Measurements from ENCODE around the gene AACS.

The AACS gene

DNA sequence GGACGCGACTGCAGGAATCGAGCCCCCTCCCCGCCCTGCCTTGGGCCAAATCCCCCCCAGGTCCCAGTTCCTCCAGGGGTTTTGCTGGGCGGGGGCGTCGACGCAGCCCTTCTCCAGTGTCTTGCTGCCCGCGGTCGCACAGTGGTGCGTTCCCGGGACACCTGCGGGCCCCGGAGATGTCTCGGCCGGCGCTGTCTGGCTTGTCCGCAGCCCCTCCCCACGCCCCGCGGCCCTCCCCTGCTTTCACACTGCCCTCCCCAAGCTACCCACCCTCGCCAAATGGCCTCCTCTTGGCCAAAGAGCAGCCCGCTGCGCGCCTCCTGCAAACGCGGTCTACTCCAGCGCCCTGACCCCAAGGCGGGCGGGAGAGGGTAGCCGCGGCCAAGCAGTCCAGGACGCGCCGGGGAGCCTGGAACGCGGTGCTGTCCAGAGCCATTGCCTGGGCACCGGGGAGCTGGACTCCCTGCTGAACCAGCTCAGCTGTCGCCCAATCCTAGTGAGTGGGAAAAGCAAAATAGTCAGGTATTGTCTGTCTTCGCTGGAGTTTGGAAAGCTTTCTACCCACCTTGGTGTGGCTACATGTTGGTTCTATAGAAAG is 122.0 kb downstream of the AACS start:
- no peak for DNase-seq

DNA sequence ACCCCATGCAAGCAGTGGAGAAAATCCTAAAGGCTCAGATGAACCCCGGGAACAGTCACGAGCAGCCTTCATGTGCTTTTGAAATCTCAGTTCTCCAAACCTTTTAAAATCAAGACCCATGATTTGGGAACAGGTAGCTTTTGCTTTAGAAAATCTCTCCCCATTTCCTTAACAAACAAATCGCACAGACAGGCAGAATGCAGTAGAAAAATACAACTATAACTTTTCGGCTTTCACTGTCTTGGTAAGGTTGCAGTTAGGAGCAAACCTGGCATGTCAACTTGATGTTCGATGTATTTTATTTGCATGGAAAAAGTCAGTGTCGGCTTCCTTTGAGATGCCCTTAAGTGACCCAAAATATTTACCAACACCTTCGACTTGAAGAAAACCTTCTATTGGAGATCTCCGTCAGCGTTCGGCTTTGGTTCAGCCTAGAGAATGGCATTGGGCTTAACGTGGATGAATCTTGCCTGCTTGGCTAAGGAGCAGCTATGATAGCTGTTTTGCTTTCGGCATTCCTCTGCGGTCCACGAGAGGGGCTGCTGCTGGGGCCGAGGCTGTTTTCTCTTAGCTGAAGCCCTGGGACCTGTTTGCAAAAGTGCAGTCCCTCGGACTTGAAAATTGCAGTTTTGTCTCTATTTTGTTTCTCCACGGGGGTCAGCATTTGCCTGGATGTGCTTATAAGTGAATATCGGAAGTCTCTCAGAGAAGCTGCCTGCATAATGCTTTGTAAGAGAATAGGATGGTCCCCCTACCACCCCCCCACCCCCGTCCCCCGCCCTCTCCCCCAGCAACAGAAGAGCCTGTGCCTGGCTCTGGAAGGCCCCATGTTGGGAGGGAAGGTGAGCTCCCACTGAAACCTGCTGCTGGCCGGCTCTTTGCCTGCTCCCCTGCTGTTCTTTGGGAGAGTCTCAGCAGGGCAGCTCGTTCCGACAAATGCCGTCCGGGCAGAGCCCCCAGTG is 122.8 kb downstream of the AACS start:
- no peak for DNase-seq

- no peak for DNase-seq
These were observed 123.8 kb downstream of the AACS start for GRCh38 chr12:125189015-125189414.

DNA sequence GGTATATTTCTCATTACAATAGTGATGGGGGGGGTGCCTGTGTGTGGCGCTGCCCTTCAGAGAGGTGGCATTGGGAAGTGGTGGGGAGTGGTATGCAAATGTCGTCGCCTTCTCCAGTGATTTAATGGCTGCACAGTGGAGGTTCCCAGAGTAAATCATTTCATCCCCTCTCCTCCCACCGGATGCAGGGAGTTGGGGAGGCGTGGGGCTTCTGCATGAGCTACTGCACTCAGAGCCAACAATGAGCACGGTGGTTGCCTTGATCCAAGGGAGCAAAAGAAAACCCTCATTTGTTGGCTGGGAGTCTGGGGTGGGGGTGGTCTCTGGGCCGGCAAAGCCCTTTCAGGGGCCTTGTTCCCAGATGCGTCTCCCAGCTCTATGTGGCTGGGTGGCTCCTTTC is 124.3 kb downstream of the AACS start:
- DNase-seq = no peak

DNA sequence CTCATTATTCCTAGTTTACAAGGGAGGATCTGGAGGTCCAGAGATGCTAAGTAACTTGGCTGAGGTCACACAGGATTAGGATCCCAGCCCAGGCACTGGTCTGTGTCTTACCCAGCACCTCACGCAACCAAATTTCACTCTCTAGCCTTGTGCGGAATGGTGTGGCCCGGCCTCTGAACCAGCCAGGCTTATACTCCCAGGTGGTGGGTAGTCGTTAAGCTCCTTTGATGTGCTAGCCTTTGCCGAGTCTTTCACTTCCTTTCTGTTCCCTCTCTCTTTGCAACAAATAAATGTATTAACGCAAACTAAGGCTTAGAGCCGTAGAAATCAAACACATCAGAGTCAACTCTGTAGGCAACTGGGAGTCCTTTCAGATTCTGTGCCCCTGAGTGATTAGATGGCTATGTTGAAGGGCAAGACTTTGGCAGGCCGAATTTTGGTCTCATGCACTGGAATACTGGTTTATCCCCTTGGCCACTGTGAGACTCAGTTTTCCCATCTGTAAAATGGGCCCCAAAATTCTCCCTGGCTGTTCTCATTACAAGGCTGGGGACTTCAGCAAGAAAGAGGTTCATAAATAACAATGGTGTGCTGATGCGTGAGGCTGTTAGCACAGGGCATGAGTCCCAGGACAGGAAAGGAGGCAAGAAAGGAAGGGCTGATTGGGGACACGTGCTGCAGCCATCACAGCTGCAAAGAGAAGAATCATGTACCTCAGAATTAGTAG is 126.3 kb downstream of the AACS start:
- no peak for DNase-seq

- no peak for DNase-seq
These were observed 127.5 kb downstream of the AACS start for GRCh38 chr12:125192690-125193221.
